ENCODE data around the gene ARSB.
"Not testable (repeated sequence)": the region's sequence is repeated elsewhere in the genome, so short reads cannot be mapped to it uniquely, and the experiment has no call there.

The ARSB gene

DNA sequence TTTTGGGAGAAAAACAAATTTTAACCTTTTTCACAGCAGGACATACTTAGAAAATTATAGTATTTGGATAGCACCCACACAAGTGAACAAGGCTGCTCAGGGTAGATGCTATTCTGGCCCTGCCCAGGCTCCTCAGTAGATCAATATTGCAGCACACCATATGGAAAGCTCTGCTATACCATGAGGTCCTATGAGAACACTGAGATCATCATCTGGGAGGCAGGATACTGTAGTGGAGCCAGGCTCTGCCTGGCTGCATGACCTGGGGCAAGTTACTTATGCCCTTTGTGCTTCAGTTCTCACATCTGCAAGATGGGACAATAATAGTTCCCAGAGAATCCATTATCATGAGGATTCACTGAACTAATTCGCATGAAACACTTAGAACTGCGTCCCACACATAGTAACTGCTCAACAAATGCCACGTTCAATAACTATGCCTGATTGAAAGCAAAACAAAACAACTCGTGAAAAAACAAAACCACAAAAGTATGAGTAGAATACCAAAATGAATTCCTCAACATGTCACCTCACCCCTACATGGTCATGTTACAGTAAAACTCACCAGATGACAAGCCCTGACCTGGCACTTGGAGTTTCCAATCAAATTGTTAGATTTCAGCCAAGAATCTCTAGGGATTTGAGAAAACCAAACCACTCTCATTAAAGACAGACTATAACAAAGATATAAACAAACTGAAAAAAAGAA, 31.9 kb downstream of the ARSB start:
- no peak for DNase-seq (ENCODE audit: low read depth in 2 of 2)

DNA sequence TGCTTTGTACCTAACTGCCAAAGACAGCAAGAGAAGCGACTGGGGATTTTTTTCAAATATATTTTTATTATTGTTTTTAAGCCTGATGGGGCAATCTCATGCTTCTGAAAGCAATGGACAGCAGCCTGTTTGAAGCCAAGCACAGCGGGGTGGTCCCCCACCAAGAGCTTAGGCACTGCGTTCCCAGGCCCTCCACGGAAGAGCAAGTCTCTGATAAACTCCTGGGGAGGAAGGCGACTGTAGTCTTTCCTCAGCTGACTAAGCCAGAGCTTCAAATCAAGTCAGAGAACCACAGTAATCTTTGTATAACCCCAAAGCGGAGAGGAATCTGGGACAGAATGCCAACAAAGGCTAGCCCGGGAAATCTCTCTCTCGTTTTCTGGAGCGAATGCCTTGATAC, 54.4 kb downstream of the ARSB start:
- DNase-seq (ENCODE audit: low read depth in 2 of 2) = no peak

DNA sequence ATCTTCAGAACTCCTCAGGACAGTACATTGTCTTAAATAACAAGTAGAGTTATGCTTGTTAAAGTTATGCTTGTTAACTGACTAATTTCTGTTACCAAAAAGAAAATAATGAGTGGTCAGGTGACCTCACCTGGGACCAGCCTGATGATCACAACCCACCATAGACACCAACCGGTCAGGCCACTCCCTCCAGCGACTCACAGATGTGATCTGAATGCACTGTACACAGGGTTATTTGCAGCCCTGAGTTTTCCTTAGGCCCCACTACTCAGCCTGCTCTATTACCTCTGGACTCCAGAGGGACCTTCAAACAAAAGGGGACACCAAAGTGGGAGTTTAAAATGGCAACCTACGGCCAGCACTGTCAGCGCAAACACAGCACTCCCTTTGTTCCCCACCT, 55.3 kb downstream of the ARSB start:
- no peak for DNase-seq (ENCODE audit: low read depth in 2 of 2)

DNA sequence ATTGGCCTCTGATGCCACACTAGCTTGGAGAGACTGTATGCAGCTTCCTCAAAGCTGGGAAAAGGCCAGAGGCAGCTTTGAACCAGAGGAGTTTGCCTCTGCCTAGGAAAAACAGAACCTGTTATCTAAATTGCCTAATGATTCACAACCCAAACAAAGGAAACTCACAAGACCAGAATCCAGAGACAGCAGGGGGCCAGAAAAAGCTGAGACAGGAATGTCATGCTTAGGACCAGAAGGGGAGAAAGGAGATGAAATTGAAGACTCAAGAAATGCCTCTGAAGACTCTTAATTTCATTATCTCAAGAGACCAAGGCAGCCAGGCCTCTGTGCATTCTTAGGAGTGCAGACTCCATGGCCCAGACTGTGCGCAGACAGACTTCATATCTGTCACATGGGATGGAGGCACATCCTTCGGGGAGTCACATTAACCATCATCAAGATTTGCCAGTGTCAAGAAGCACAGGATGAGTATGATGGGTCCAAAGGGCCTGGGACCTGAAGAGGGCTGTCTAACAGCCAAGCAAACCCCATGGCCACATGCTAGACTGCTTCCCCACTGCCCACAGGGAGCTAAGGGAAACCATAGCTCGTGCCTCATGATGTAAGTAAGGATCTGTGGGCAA, 57.3 kb downstream of the ARSB start:
- no peak for DNase-seq (ENCODE audit: low read depth in 2 of 2)

DNA sequence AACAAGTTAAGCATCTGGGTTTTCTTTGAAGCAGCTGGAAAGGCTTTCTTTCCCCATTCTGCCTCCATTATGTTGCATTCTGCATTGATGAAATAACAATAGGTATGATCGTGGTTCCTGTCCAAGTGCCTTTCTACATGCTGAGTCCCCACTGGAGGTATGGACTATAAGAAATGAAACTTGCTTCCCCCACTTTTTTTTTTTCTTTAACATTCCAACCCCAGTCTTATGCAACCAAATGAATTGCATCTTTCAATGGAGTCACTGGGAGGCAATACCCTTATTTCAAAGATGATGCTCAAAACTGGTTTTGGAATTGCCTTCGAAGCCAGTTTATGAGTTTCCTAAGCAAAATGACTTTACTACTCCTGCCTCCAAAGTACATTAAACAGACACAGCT, 58.9 kb downstream of the ARSB start:
- DNase-seq (ENCODE audit: low read depth in 2 of 2) = no peak

DNA sequence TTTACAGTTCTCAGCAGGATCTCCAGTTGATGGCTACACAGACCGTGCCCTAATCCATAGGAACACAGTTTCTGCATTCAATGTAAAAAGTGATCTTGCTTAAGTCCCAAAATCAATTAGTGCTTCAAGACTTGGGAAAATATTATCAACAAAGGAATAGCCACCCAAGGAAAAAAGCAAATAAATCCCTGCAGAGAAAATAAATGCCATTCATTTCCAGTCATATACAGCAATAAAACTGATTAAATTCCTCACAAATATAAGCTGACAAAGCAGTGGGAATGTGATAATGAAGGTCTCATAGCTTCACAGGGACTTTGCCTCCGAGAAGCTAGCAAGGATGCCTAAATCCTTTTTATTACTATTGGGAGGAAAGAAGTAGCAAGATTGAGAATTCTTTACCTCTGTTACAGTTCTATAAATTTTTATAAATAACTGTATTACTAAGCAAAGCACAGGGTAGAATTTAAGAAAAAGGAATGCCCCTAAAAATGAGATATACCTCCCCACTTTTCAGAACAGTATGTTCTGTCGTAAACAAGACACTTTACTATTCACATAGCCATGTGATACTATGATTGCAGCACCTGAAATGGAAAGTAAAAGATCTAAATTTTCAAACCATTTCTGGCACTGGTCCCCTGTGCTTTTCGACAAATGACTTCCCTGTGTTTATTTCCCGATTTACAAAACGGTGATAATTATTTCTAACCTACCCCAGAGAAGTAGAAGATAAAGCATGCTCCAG, 59.8 kb downstream of the ARSB start:
- DNase-seq (ENCODE audit: low read depth in 2 of 2) = no peak

DNA sequence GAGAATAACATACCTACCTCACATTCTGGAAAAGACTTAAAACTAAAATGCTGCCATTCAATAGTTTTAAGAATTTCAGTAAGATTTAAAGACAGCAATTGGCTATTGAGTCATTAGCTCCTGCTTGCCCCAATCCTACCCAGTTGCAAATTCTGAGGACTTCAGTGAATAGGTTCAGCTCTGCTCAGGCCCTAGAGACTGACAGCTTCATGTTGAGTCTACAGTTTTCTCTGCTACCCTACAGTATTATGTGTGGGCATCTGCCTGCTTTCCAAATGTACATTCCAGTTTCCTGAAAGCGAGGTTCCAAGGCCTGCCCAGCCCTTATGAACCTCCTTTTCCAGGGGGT, 61.5 kb downstream of the ARSB start:
- no peak for DNase-seq (ENCODE audit: low read depth in 2 of 2)

DNA sequence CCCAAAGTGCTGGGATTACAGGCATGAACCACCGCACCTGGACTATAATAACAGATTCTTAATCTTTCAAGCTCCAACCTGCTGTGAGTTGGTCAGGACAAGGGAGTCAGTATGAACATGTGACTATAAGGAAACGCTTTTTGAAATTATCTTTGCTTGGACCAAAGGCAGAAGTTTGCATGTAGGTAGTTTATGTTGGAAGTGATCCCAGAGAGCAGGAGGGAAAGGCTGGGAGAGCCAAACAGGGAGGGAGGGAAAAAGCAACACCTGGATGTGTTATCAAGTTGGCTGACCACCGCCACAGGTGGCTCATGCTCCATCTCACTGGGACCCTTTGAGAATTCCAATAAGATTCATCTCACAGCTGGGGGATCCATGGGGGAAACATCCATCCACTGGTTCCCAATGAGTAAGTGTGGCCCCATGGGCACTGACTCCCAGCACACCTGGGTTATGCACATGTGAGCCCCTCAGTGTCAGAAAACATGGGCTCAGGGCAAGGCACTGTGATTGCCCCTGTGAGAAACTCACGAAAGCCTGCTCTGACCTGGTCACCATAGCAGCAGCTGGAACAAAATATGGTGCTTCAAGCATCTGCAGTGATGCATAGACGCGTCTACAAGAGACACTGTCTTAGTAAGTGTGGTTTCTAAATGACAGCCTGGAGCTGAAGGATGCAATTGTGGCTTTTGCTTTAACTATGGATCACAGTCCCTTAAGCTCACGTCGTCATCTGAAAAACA, 62.1 kb downstream of the ARSB start:
- no peak for DNase-seq (ENCODE audit: low read depth in 2 of 2)

DNA sequence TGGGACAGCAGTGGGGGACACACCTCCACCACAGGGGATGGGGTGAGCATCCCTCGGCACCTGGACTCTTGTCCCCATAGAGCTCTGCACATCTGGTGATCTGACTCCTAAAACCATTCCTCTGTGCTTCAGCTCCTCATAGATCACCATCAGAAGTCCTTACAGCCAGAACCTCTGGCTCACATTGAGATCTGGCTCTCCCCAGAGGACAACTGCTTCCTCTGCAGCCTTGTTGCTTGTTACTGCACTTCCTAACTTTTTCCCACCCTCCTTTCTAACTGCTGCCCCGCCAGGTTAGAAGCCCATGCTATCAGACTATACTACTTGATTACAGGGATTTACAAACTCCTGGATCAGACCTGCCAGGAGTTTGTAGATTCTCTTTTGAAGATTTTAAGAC, 64.5 kb downstream of the ARSB start:
- DNase-seq (ENCODE audit: low read depth in 2 of 2) = no peak

DNA sequence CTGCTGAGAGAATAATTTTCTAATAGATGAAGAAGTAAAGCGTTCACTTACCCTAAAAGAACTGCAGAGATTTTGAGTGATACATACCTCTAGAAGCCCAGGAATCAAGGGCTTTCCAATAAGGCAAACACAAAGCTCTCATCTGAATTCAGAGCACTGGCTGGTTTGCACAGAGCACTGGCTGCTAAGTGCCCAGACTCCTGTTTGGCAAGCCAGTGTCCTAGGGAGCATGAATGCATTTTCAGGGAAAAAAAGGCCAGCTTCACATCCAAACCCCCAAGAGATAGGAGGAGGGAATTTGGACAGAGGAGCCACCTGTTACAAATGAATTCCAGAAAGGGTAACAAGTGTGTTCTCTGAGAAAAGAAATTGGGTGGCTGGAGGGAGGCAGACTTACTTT, 65.3 kb downstream of the ARSB start:
- DNase-seq (ENCODE audit: low read depth in 2 of 2) = no peak

DNA sequence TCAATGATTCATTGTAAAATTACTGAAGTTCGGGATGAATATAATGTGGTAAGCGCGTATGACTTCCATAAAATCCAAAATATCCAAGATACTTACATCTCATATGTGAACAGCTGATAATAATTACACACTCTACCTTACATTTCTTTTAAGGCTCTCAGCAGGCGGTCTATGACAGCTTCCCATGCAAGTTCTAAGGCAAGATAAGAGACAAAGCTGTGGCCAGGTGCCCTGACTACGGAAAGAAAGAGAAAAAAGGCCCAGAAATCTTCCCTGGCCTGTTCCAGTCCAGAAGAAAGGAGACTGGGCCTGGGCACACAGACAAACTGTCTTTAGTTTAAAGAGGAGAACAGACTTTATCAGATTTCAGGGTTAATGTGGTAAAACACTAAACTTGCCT, 69.1 kb downstream of the ARSB start:
- DNase-seq (ENCODE audit: low read depth in 2 of 2) = no peak

DNA sequence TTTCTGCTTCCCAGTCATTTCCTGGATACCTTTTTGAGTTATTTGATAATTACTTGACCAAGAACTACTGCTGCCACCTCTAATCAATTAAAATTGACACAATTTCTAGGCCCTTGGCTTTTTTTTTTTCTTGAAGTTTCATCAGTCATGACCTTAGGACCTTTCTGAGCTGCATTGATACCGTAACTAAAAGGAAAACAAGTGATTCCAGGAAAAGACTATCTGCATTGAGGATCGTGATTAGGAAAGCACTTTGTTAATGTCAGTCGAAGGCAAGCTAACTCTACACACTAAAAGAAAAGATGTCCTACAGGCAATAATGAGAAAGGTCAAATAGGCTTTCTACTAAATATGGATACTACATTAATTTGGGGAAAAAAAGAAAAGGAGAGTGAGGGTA, 69.9 kb downstream of the ARSB start:
- DNase-seq (ENCODE audit: low read depth in 2 of 2) = no peak

DNA sequence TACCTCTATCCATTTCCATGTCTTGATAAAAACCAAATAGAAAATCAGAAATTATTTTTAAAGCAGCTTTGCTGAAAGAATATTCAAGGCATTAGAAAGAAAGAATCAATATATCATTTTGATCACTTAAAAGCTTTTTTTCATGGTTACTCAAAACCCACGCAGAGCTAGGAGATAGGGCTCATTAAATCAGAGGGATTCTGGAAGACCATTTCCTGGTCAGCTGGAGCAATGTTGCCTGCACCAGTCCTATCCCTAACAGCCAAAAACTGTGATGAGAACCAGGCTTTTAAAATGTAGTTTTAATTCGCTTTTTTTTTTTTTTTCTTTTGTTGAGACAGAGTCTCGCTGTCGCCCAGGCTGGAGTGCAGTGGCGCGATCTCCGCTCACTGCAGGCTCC, 72.3 kb downstream of the ARSB start:
- DNase-seq (ENCODE audit: low read depth in 2 of 2) = no peak

DNA sequence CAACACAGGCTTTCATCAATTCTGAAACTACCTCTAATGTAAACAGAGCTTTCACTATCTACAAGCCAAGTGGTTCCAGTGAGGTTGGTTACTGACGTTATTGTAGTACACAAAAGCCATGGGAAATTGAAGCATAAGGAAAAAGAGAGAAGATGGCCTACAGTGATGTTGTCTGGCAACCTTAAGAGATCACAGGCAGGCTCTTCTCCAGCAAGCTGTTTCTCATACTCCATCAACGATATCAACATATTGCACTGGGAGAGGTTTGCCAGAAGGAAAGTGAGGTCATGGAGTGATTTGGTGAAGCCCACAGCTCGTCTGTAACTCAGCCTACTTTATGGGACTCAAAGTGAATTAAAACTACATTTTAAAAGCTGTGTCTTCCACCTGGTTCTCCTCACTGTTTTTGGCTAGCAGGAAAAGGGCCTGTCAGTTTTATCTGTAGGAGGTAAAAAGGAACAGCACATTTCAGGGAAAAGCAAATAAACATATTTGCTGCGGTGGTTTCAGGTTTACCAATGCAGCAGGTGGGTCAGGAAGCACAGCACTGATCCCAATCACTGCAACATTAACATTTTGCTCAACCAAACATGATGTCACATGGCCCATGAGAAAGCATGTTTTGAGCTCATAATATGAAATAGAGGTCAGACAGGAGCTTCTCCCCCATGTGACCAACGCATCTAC, 72.9 kb downstream of the ARSB start:
- DNase-seq (ENCODE audit: low read depth in 2 of 2) = no peak

DNA sequence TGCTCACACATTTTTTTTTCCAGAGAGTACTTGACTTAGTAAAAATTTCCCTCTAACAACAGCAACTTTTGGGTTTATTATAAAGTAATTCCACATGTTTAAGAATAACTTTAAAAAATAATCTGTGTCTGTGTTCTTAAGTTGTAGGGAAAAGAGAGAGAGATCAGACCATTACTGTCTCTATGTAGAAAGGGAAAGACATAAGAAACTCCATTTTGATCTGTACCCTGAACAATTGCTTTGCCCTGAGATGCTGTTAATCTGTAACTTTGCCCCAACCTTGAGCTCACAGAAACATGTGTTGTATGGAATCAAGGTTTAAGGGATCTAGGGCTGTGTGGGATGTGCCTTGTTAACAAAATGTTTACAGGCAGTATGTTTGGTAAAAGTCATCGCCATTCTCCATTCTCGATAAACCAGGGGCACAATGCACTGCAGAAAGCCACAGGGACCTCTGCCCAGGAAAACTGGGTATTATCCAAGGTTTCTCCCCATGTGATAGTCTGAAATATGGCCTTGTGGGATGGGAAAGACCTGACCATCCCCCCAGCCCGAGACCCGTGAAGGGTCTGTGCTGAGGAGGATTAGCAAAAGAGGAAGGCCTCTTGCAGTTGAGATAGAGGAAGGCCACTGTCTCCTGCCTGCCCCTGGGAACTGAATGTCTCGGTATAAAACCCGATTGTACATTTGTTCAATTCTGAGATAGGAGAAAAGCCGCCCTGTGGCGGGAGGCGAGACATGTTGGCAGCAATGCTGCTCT, 75.7 kb downstream of the ARSB start:
- DNase-seq (ENCODE audit: low read depth in 2 of 2) = not testable (repeated sequence)

DNA sequence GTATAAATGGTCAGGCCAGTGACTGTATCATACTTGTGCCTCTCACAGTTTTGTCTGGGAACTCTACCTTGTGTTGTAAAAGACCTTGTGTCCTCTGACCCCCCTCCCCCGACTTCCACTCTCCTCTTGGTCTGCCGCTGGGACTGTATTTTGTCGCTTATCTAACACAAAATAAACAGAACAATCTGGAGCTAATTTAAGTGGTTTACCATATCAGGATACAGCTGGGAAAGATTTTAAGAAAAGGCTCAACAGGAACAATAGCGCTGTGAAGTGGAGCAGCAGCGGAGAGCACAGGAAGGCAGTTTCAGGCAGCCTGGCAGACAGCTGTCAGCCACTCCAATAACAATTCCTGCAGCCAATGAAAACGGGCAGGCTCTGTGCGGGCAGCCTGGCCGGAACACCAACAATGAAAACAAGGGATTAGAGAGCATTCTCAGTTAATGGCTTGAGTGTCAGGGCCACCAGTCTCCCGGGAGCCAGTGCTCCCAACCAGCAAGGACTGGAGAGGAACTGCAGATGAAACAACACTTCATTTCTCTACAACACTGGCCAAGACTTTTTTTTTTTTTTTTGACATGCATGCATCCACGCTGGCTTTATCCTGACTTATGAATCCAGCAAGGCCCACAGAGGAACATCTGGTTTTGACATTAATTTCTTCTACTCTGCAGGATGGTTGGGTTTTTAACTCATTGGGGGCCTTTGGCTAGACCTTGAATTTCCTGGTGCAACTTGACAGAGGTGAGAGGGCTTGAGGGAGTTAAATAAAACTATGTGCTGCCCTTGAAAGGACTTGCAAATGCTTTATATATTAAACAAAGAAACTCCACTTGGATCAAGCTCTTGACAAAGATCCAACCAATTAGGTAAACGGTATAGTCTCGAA, 76.7 kb downstream of the ARSB start:
- no peak for DNase-seq (ENCODE audit: low read depth in 2 of 2)

DNA sequence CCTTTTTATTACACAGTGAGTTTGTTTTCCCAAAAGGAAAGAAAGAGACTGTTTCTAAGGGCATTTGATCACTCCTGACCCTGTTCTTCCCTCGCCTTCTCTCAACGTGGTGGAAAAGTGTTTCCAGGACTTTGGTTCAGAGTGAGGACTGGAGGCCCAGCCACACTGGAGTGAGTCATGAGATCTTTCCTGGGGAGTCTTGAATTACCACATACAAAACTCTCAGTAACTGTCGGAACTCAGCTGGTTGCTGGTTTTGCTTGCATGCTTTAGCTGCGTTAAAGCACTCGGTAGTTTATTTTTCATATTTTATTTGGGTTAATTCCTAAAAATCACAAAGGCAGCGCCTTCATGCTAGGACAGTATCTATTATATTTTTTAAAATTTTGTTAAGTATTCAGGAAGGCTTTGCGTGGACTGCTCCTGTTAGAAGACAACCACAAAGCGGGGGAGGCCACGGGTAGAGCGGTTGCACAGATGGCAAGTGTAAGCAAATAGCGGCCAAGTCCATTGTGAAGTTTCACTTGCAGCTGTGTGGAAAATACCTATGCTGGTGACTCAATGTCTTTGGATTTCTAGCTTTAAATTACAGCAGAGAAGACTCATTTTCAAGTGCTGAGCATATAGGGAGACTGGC, 77.7 kb downstream of the ARSB start:
- no peak for DNase-seq (ENCODE audit: low read depth in 2 of 2)

DNA sequence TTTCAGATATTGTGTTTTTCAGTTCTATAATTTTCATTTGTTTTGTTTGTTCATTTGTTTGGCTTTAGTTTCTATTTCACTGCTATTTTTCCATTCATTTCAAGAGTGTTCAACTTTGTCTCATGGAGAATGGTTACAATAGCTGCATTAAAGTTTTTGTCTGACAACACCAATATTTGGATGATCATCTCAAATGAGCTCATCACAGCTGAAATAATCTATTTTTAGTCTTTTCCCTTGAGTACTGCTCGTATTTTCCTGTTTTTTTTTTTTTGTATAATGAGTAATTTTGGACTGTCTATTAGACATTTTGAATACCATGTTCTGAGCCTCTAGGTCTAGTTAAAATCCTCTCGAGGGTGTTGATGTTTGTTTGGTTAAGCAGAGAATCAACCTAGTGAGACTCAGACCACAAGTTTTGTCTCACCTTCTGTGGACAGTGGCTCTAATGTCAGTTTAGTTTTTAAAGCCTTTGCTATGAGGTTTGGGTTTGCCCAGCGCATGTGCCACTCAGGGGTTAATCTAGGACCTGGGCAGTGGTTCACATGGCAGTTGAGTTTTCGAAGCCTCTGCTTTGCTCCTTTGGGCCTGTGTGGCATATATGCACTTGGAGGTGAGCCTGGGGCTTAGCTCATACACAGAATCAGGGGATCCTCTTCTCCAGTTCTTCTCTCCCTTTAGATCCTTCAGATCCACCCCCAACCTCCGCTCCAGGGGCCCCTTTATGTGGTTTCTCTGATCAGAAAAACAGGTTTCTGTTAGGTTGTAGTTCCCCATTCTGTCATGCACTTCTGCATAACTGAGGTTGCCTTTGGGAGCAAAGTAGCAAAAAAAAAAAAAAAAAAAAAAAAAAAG, 79.8 kb downstream of the ARSB start:
- no peak for DNase-seq (ENCODE audit: low read depth in 2 of 2)

DNA sequence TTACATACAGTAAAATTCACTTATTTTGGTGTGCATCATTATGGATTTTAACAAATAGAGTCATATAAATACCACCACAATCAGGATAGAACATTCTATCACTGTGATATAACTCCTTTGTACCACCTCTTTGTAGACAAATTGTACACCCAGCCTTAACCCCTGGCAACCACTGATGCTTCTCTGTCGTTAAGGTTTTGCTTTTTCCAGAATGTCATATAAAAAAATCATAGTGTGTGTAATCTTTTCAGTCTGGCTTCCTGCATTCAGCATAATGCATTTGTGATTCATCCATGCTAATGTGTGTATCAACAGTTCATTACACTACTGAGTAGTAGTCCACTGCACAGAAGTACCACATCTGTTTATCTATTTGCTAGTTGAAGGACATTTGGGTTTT, 81.2 kb downstream of the ARSB start:
- DNase-seq (ENCODE audit: low read depth in 2 of 2) = no peak

All from stimulated activated CD8-positive, alpha-beta memory T cell treated with anti-CD3 and anti-CD28 coated beads, Interleukin-7, amount 100 ng/mL, for 1 hour (primary cell).